ENCODE measurements around the gene CLIC1.

The CLIC1 gene

DNA sequence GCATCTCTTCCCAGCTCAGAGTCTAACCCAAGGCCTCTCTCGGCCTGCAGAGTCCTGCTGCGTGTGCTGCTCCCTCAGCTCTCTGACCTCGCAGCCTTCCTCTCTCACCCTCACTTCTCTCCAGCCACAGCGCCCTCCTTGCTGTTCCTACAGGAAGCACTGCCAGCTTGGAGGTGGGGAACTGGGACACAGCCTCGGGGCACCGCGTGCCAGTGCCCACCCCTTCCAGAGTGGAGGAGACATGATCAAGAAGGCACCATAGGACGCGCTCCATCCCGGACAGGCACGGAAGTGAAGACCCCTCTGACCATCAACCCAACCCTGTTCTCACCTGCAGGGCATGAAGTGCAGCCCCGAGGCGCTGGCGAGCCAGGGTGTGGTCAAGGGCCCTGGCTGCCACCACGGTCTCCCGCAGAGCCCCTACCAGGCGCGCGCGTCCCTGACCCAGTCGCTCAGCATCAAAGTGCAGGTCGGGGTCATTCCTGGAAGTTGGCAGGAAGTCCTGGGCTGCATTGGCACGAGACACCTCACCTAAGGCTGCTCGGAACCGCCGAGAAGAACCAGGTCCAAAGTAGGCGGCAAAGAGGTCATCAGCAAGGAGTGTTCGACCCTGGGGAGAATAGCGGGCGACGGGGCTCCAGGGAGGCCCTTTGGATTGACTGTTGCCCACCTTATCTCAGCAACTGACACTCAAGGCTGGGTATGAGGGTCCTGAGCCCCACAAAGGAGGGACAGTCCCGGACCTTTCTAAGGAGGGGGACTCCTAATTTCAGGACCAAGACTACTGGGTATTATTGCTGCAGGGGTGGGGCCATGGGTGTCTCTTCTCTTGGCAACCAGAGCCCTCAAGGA, 39.5 kb upstream of the CLIC1 start:
- TF ChIP-seq, protein P1, sequence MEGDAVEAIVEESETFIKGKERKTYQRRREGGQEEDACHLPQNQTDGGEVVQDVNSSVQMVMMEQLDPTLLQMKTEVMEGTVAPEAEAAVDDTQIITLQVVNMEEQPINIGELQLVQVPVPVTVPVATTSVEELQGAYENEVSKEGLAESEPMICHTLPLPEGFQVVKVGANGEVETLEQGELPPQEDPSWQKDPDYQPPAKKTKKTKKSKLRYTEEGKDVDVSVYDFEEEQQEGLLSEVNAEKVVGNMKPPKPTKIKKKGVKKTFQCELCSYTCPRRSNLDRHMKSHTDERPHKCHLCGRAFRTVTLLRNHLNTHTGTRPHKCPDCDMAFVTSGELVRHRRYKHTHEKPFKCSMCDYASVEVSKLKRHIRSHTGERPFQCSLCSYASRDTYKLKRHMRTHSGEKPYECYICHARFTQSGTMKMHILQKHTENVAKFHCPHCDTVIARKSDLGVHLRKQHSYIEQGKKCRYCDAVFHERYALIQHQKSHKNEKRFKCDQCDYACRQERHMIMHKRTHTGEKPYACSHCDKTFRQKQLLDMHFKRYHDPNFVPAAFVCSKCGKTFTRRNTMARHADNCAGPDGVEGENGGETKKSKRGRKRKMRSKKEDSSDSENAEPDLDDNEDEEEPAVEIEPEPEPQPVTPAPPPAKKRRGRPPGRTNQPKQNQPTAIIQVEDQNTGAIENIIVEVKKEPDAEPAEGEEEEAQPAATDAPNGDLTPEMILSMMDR (IDR thresholded peaks at IDR 0.05; ENCODE audit: insufficient read depth, missing control alignments): no peak
- DNase-seq (ENCODE audit: insufficient read length, low spot score): no peak
- FAIRE-seq: no peak

DNA sequence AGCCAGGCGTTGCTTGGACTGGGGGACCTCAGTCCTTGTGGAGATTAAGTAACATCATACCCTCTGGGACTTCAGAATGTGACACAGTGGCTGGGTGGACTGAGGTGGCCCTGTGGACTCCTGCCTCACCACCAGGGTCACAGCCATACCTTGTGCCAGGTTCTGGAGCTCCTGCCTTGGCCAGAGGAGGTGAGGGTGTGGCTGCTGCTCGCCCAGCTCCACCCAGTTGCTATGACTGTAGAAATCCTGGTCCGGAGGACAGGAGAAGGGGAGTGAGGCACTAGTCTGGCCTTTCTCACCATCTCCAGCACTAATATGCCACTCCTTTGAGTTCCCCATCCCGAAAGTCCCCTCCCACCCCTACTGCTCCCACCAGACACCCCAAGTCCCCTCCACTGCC, 38.9 kb upstream of the CLIC1 start:
- TF ChIP-seq, protein P1 (IDR thresholded peaks at IDR 0.05; ENCODE audit: insufficient read depth, missing control alignments): no peak
- DNase-seq (ENCODE audit: insufficient read length, low spot score) (no peak), FAIRE-seq (no peak)

DNA sequence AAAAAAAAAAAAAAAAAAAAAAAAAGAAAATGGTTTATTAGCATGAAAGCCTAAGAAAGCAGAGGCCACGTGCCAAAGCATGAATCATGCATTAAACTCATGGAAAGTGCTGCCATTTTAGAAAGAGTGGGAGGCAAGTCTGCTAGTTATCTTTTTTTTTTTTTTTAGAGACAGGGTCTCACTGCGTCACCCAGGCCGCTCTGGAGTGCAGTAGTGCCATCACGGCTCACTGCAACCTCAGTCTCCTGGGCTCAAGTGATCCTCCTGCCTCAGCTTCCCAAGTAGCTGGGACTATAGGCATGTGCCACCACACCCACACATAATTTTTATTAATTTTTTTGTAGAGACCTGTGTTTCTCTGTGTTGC, 35.6 kb upstream of the CLIC1 start:
- no peak for FAIRE-seq

DNA sequence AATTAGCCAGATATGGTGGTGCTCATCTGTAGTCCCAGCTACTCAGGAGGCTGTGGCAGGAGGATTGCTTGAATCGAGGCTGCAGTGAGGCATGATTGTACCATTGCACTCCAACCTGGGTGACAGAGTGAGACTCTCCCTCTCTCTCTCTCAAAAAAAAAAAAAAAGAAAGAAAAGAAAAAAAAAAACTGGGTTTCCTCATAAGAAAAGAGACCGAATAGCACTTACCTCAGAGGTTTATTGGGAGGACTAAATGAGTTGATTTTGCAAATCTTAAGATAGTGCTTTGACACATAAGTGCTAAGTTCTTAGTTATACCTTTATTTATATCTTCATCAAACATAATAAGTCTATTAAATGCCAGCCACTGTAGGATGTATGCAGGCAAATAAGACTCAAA, 34.5 kb upstream of the CLIC1 start:
- no peak for FAIRE-seq
- no peak for DNase-seq (ENCODE audit: insufficient read length, low spot score)
- TF ChIP-seq, protein P1 (IDR thresholded peaks at IDR 0.05; ENCODE audit: insufficient read depth, missing control alignments): no peak

More for the DNA sequence above, 35.6 kb upstream of the CLIC1 start:
- DNase-seq (ENCODE audit: insufficient read length, low spot score): no peak
- TF ChIP-seq, protein P1 (IDR thresholded peaks at IDR 0.05; ENCODE audit: insufficient read depth, missing control alignments): no peak

DNA sequence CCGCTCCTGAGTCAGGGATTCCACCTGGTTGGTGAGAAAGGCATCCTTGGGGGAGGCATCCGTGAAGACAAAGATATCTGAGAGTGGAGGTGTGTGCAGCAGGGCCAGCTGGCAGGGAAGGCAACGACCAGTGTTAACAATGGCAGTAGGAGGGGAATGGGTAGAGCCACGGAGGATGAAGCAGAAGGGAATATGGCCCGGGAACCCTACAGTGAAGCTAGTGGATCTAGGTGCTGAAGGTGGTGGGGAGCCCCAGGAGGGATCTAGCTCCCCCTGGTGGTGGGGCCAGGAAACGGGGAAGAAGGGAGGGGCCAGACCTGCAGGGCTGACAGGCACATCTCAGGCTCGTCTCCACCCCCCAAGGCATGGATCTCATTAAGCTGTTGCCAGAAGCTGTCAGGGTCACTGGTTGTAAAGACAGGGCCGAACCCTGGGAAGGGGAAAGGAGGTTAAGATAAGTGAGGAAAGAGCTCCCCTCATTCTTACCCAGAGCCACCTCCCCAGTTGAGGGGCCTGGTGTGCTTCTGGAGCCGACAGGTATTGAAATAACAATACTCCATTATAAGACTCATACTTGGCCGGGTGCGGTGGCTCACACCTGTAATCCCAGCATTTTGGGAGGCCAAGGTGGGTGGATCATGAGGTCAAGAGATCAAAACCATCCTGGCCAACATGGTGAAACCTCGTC, 33.5 kb upstream of the CLIC1 start:
- peak; percentile 73 for DNase-seq (ENCODE audit: insufficient read length, low spot score)
- TF ChIP-seq, protein P1 (IDR thresholded peaks at IDR 0.05; ENCODE audit: insufficient read depth, missing control alignments): peak; percentile 84
- FAIRE-seq: no peak

DNA sequence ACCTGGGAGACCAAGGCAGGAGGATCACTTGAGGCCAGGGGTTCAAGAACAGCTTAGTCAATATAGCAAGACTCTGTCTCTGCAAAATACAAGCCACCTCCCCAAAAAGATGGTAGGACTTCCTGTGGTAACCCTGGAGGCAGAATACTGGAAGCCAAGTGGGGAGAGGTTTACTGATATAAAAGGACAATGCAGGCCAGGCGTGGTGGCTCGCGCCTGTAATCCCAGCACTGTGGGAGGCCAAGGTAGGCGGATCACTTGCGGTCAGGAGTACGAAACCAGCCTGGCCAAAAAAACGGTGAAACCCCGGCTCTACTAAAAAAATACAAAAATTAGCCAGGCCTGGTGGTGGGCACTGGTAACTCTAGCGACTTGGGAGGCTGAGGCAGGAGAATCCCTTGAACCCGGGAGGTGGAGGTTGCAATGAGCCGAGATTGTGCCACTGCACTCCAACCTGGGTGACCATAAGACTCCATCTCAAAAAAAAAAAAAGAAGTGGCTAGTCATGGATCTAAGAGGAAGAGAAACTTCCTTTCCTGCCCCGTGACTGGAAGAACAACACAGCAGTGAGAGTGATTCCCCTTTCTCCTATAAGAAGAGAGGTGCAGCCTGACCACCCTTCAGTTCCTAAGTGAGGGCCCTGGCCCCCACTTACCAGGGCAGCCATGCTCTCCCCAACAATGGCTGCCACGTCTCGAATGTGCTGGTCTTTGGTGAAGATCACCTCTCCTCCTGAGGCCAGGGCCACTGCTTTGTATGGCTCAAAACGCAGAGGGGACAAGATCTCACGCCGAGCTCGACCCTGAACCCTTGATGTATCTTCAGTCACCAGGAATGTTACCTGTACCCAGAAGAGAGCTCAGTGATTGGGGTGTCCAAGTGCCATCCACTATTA, 32.3 kb upstream of the CLIC1 start:
- TF ChIP-seq, protein P1 (IDR thresholded peaks at IDR 0.05; ENCODE audit: insufficient read depth, missing control alignments): no peak
- no peak for FAIRE-seq
- DNase-seq (ENCODE audit: insufficient read length, low spot score): no peak
